GM23338 (cell line): ENCODE data around the gene WDR27.

Source experiments
- CTCF ChIP-seq, 2 experiments: fragments of 200-600 bp in 1 of 2; sonication (generic) in 1 of 2; conservative IDR thresholded peaks; 2 replicates each; pipeline versions ENCODE4 v1.5.1 to v1.6.1; 2016 to 2017; ENCODE audit warnings: antibody characterized with exemption in 2 of 2, low read depth in 2 of 2, mild to moderate bottlenecking in 2 of 2, moderate library complexity in 1 of 2
- EZH2 ChIP-seq: fragments of 200-600 bp; sonication (generic); IDR thresholded peaks from one replicate; pipeline ENCODE4 v1.8.0; 2017; ENCODE audit warnings: antibody characterized with exemption, mild to moderate bottlenecking, low read depth; ENCODE audit not compliant: unreplicated experiment
- EZH2phosphoT487 ChIP-seq: fragments of 200-600 bp; sonication (generic); IDR thresholded peaks from one replicate; pipeline ENCODE4 v1.8.1; 2018; ENCODE audit warnings: antibody characterized with exemption; ENCODE audit not compliant: unreplicated experiment

GRCh38 chr6:169539176-169539897, 162.5 kb downstream of the WDR27 start:
- no peak for TF ChIP-seq CTCF (conservative IDR thresholded peaks at IDR 0.05; ENCODE audit: low read depth in 2 of 2)
- TF ChIP-seq EZH2phosphoT487: no peak
- no peak for TF ChIP-seq EZH2
